IPS-18a (cell line): ENCODE data around the gene PIGV.
"Not testable (repeated sequence)": the region's sequence is repeated elsewhere in the genome, so short reads cannot be mapped to it uniquely, and the experiment has no call there.

Experiments
- H3K27ac ChIP-seq: one replicate; pipeline ENCODE4 v1.5.1; 2013; ENCODE audit warnings: low read length
- H3K27me3 ChIP-seq: one replicate; pipeline ENCODE4 v1.6.1; 2013; ENCODE audit warnings: mild to moderate bottlenecking, low read length; ENCODE audit not compliant: control insufficient read depth, insufficient read depth
- H3K36me3 ChIP-seq: one replicate; pipeline ENCODE4 v1.6.1; 2013; ENCODE audit warnings: low read depth, low read length; ENCODE audit not compliant: control insufficient read depth
- H3K4me1 ChIP-seq: one replicate; pipeline ENCODE4 v1.6.1; 2013; ENCODE audit warnings: low read depth, low read length; ENCODE audit not compliant: control insufficient read depth
- H3K4me3 ChIP-seq: one replicate; pipeline ENCODE4 v1.5.1; 2013; ENCODE audit warnings: low read length
- H3K9ac ChIP-seq: one replicate; pipeline ENCODE4 v1.6.1; 2013; ENCODE audit warnings: mild to moderate bottlenecking, low read length, moderate library complexity
- H3K9me3 ChIP-seq: one replicate; pipeline ENCODE4 v1.6.1; 2013; ENCODE audit warnings: low read depth, low read length; ENCODE audit not compliant: control insufficient read depth

The PIGV gene

GRCh38 chr1:26828411-26828991, 40.8 kb downstream of the PIGV start:
- Histone ChIP-seq H3K27ac (no peak overlapping the region), H3K4me1 (peaks cover 5% of the 10 kb centered on the region), H3K4me3 (no peak overlapping the region), H3K27me3 (no peaks in the 10 kb centered on the region), H3K36me3 (peaks cover 12% of the 10 kb centered on the region), H3K9me3 (no peaks in the 10 kb centered on the region), H3K9ac (no peak overlapping the region)

DNA sequence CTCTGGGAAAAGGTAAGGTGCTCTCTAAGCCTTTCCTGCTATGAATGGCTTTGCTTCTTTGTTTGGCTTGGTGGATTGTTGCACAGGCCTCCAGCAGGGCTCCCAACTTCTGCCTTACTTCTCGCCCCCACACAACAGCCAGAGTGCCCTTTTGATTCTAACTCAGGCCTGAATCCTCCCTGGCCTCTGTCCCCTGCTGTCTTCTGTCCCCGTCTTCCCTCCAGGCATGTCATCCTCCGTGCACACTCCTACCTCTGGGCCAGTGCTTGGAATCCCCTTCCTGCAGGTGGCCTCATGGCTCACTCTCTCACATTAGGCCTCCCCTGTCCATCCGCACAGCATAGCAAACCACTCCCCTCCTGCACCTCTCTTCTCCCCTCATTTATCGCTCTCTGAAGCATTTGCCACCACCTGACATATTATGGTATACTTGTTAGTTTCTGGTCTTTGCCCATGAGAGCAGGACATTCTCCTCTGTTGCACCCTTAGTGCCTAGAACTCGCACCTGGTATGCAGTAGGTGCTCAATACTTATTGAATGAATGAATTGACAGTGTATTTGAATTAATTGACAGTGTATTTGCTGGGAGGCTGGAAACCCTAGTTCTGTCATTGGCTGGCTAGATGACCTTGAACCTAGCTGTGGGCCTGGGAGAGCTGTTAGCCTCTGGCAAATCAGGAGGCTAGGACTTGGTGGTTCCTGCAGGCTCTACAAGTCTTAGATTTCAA, 41.6 kb downstream of the PIGV start:
- Histone ChIP-seq H3K4me1 (peaks cover 5% of the 10 kb centered on the region), H3K36me3 (peaks cover 18% of the 10 kb centered on the region), H3K9me3 (no peaks in the 10 kb centered on the region), H3K27ac (no peak overlapping the region), H3K4me3 (no peak overlapping the region), H3K9ac (no peak overlapping the region), H3K27me3 (no peaks in the 10 kb centered on the region)

GRCh38 chr1:26831059-26831458, 43.3 kb downstream of the PIGV start:
- Histone ChIP-seq H3K9ac (no peak overlapping the region), H3K9me3 (no peaks in the 10 kb centered on the region), H3K4me1 (peaks cover 5% of the 10 kb centered on the region), H3K27me3 (no peaks in the 10 kb centered on the region), H3K36me3 (peaks cover 21% of the 10 kb centered on the region), H3K4me3 (no peak overlapping the region), H3K27ac (no peak overlapping the region)

- no peak overlapping the region for H3K27ac ChIP-seq
- no peak overlapping the region for H3K4me3 ChIP-seq
- H3K27me3 ChIP-seq: no peaks in the 10 kb centered on the region
- peaks cover 21% of the 10 kb centered on the region for H3K36me3 ChIP-seq
- H3K4me1 ChIP-seq: peaks cover 5% of the 10 kb centered on the region
- no peak overlapping the region for H3K9ac ChIP-seq
- H3K9me3 ChIP-seq: no peaks in the 10 kb centered on the region
Measured at GRCh38 chr1:26831546-26832248, 43.9 kb downstream of the PIGV start.

- H3K9ac ChIP-seq: no peak overlapping the region
- H3K4me1 ChIP-seq: peaks cover 3% of the 10 kb centered on the region
- H3K9me3 ChIP-seq: no peaks in the 10 kb centered on the region
- H3K27me3 ChIP-seq: no peaks in the 10 kb centered on the region
- H3K27ac ChIP-seq: no peak overlapping the region
- no peak overlapping the region for H3K4me3 ChIP-seq
- H3K36me3 ChIP-seq: peaks cover 21% of the 10 kb centered on the region
Measured at GRCh38 chr1:26832249-26832960, 44.7 kb downstream of the PIGV start.

- Histone ChIP-seq H3K9ac (no peak overlapping the region), H3K4me3 (no peak overlapping the region), H3K27ac (no peak overlapping the region), H3K36me3 (peaks cover 21% of the 10 kb centered on the region), H3K9me3 (no peaks in the 10 kb centered on the region), H3K27me3 (no peaks in the 10 kb centered on the region), H3K4me1 (no peaks in the 10 kb centered on the region)
Measured at GRCh38 chr1:26833432-26834405, 46.0 kb downstream of the PIGV start.

DNA sequence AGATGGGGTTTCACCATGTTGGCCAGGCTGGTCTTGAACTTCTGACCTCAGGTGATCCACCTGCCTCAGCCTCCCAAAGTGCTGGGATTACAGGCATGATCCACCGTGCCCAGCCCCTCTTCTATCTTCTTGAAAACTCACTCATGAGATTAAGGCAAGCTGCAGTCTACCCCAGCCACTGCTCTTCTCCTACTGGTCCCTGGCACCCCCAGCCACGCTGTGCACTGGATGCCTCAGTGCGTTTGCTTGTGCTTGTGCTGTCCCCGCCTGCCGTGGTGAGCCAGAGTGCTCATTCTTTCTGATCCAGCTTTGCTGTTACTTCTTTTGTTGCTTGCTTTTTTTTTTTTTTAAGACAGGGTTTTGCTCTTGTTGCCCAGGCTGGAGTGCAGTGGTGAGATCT, 49.9 kb downstream of the PIGV start:
- H3K4me3 ChIP-seq, H3K9me3 ChIP-seq, H3K27ac ChIP-seq, H3K9ac ChIP-seq, H3K27me3 ChIP-seq, H3K4me1 ChIP-seq: not testable (repeated sequence)
- peaks cover 23% of the 10 kb centered on the region for H3K36me3 ChIP-seq

GRCh38 chr1:26838474-26839338, 51.0 kb downstream of the PIGV start:
- H3K4me1 ChIP-seq: no peaks in the 10 kb centered on the region
- peaks cover 15% of the 10 kb centered on the region for H3K36me3 ChIP-seq
- H3K9me3 ChIP-seq: no peaks in the 10 kb centered on the region
- no peaks in the 10 kb centered on the region for H3K27me3 ChIP-seq
- H3K9ac ChIP-seq: no peak overlapping the region
- no peak overlapping the region for H3K4me3 ChIP-seq
- no peak overlapping the region for H3K27ac ChIP-seq

DNA sequence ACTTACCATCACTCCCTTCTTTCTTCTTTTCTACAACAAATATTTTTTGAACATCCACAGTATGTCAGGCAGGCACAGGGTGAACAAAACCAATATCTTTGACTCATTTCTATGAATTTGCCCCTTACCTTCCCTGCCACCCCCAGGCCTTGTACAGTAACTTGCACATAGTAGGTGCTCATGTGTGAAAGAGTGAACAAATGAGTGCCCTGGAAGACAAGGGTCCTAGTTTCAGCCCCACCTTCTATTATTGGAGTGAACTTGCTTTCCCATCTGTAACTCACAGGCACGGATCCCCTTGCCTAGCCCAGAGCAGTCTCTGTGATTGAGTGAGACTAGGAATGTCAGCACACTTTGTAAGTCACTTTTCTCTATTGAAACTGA, 51.6 kb downstream of the PIGV start:
- H3K36me3 ChIP-seq: peaks cover 15% of the 10 kb centered on the region
- H3K9ac ChIP-seq: no peak overlapping the region
- no peak overlapping the region for H3K4me3 ChIP-seq
- H3K9me3 ChIP-seq: no peaks in the 10 kb centered on the region
- H3K27ac ChIP-seq: no peak overlapping the region
- H3K27me3 ChIP-seq: no peaks in the 10 kb centered on the region
- H3K4me1 ChIP-seq: no peaks in the 10 kb centered on the region

GRCh38 chr1:26839779-26840178, 52.0 kb downstream of the PIGV start:
- no peaks in the 10 kb centered on the region for H3K27me3 ChIP-seq
- H3K27ac ChIP-seq: no peak overlapping the region
- H3K4me1 ChIP-seq: no peaks in the 10 kb centered on the region
- peaks cover 13% of the 10 kb centered on the region for H3K36me3 ChIP-seq
- no peak overlapping the region for H3K4me3 ChIP-seq
- no peak overlapping the region for H3K9ac ChIP-seq
- H3K9me3 ChIP-seq: no peaks in the 10 kb centered on the region
